Ovary (tissue), 9 donors: ENCODE data around the gene CNGA3. TPM values are rescaled to one million over a fixed set of nuclear protein-coding genes. Genes with fewer than 3 reads are reported as not detected.

Experiments used
- DNase-seq, 5 donors: peaks; one replicate each; pipeline ENCODE4 v3.0.0-alpha.2; 2019 to 2020
- H3K27ac ChIP-seq, 2 donors: fragments of 200-600 bp; one replicate each; pipeline versions ENCODE4 v1.5.1 to v1.8.0; 2019 to 2022
- H3K27me3 ChIP-seq: fragments of 200-600 bp; one replicate; pipeline ENCODE4 v1.8.0; 2022
- H3K36me3 ChIP-seq: fragments of 200-600 bp; sonication (generic); one replicate; pipeline ENCODE4 v1.5.1; 2019
- H3K4me1 ChIP-seq: one replicate; pipeline ENCODE4 v1.8.1; 2013; ENCODE audit warnings: mild to moderate bottlenecking, moderate library complexity; ENCODE audit not compliant: insufficient read depth
- H3K4me3 ChIP-seq: fragments of 200-600 bp; sonication (generic); one replicate; pipeline ENCODE4 v1.5.1; 2017
- H3K9me3 ChIP-seq, 2 donors: fragments of 200-600 bp in 1 of 2; sonication (generic) in 1 of 2; one replicate each; pipeline versions ENCODE4 v1.5.1 to v1.8.1; 2013 to 2019; ENCODE audit warnings: mild to moderate bottlenecking in 1 of 2, moderate library complexity in 1 of 2
- EP300 ChIP-seq: sonication (generic); formaldehyde crosslinking; IDR thresholded peaks from one replicate; pipeline ENCODE4 v1.6.1; 2017; ENCODE audit warnings: antibody characterized with exemption
- POLR2A ChIP-seq: fragments of 450-650 bp; IDR thresholded peaks from one replicate; pipeline ENCODE4 v1.6.1; 2017; ENCODE audit warnings: antibody characterized with exemption, mild to moderate bottlenecking, moderate library complexity
- WGBS, 3 donors: extraction: QIAGEN DNeasy Blood & Tissue Kit in 1 of 3; methylation state at CpG; one replicate each; pipeline versions ENCODE4 v1.1.5 to v1.1.7; 2013 to 2017; 5-methylcytosine and 5-hydroxymethylcytosine counted together
- intact Hi-C, 4 donors: fragments of 100-400 bp; cut with DNase I; formaldehyde crosslinking; loops; one replicate each; pipeline versions ENCODE4 v1.11.0 to v1.15.1; 2022 to 2023
- polyA plus RNA-seq, 2 donors: library from polyadenylated mRNA; stranded (reverse); fragments of 200-250 nt in 1 of 2; fragments of 350-450 nt in 1 of 2; fragmentation: Illumina TruSeq in 1 of 2; extraction: RNeasy Lipid Tissue Mini Kit (QIAGEN cat#74804) in 1 of 2; gene quantifications; one replicate each; pipeline ENCODE4 v1.2.3, GENCODE V29; 2013 to 2014
- total RNA-seq, 7 donors: library from RNA; depleted of rRNA in 2 of 7; stranded (reverse); fragments of >200 nt in 2 of 7; fragmentation: NEBNext Ultra II Directional in 3 of 7; extraction: Animal tissue kit (Norgen Biotek cat#: 25700) in 3 of 7; gene quantifications; one replicate each; pipeline versions ENCODE4 v1.1.0 to v1.2.4, GENCODE V29; 2016 to 2023
- TF ChIP-seq, protein P1 (sequence below), 3 donors: fragments of 450-650 bp in 2 of 3; fragments of 200-600 bp in 1 of 3; IDR thresholded peaks; one replicate each; pipeline versions ENCODE4 v1.5.1 to v1.8.0; 2016 to 2022; ENCODE audit warnings: antibody characterized with exemption in 3 of 3, mild to moderate bottlenecking in 1 of 3
- donor health status: DM: no; HTN: no; CAD: no; lungs with moderate emphysema.
- donor health status: DM: no; HTN: no; CAD: no.
- donor health status: Bipolar disorder and iron deficiency.
- donor health status: DM: yes; HTN: yes; CAD: no.
- donor health status: DM: no; HTN: no; CAD: no.
- donor health status: DM: yes; HTN: yes; CAD: no.

CNGA3 gene
- total and polyA plus RNA-seq, 9 donors: 0.05 to 0.34 (median 0.10) TPM; not detected in 6

DNA sequence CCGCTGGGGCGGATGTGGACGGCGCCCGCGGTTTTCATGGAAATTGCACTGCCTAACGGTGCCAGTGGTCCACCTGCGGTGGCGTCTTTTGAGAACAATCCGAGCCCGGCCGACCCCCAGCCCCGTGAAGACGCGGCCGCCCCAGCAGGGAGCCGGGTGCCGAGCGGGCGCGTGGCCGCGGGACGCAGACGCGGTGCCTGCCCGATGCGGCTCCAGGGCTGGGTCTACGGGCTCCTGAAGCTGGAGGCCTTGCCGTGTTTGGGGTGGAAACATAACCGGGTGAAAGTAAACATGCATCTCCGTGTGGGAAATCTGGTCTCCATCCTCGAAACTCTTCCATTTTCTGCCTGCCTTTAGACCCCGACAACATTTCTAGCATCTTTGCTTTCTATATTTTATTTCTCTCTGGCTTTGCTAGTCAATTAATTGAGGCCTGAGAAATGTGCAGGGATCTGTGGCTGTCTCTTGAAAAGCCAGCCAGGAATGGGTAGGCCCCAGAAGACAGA lies 99.0 kb downstream of the CNGA3 start:
- no peak for TF ChIP-seq EP300
- TF ChIP-seq, protein P1, sequence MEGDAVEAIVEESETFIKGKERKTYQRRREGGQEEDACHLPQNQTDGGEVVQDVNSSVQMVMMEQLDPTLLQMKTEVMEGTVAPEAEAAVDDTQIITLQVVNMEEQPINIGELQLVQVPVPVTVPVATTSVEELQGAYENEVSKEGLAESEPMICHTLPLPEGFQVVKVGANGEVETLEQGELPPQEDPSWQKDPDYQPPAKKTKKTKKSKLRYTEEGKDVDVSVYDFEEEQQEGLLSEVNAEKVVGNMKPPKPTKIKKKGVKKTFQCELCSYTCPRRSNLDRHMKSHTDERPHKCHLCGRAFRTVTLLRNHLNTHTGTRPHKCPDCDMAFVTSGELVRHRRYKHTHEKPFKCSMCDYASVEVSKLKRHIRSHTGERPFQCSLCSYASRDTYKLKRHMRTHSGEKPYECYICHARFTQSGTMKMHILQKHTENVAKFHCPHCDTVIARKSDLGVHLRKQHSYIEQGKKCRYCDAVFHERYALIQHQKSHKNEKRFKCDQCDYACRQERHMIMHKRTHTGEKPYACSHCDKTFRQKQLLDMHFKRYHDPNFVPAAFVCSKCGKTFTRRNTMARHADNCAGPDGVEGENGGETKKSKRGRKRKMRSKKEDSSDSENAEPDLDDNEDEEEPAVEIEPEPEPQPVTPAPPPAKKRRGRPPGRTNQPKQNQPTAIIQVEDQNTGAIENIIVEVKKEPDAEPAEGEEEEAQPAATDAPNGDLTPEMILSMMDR (IDR thresholded peaks at IDR 0.05): no peak
- TF ChIP-seq POLR2A: no peak
- H3K4me1 ChIP-seq: peaks cover 10% of the 10 kb centered on the region
- H3K27ac ChIP-seq: peak overlapping the region; percentile 16 to 28
- H3K9me3 ChIP-seq: no peaks in the 10 kb centered on the region
- no peaks in the 10 kb centered on the region for H3K36me3 ChIP-seq
- no peak for DNase-seq
- no peaks in the 10 kb centered on the region for H3K27me3 ChIP-seq
- WGBS, 3 donors: 0 to 1% (median 0%) methylated on average over 25 to 34 of the region's 34 CpGs
- intact Hi-C loops: no loop called here
- H3K4me3 ChIP-seq: peak overlapping the region; percentile 62

DNA sequence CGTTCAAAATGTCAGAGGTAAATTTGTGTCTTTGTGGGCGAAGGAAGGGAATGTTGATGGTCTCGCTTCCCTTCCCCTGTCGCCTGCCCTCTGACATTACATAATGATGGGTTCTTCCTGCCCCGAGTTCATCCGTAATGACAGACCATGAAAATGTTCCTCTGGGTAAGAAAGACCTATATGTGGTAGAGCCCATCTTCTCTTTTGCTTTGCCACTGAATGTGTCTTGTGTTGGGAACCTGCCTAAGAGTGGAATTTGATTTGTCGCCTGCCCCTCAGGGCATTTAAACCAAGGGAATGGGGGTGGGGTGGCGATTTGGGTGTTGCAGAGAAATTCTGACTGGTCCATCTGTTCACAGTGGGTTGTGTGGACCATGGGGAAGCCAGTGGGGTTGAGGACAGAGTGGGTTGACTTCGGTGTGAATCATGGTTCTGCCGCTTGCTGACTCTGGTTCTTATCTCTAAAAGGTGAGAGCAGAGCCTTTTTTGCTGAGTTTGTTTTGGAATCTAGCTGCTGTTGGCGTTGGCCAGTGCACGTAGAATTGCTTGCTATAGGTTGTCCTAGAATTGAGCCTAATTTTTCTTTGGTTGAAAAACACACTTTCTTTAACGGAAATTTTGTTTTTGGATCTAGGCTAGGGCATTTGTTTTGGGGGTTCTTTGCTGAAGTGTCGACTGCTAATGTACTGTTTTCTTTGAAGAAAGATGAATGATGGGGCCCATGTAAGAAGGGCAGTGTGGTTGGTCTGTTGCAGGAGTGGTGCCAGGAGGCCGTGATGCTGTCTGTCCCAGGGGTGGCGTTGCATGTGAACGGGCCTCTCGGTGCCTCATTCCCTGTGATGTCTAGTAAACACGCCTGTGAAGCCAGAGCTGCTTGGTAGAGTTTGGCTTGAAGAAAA lies 99.7 kb downstream of the CNGA3 start:
- TF ChIP-seq EP300: no peak
- TF ChIP-seq, protein P1 (IDR thresholded peaks at IDR 0.05): no peak
- TF ChIP-seq POLR2A: no peak
- 61 to 63% (median 62%) methylated on average over 19 of the region's 19 CpGs for WGBS, 3 donors
- peak overlapping the region; percentile 62 for H3K4me3 ChIP-seq

DNA sequence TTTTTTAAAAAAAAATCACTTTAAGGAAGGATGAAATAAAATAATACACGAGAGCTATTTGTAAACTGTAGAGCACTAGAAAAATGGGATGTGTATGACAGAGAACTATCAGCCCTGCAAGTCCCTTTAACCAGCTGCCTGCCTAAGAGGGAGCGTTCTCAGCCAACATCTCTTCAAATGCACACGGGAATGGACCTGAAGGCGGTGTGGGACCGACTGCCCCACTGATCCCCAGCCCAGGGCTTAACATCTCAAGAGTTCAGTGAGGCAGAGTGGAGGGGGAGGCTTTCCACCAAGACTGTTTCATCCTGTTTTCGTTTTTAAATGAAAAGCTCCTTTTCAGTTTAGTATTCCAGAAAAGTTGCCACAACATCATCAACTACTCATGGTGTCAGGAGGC lies 100.6 kb downstream of the CNGA3 start:
- no peak overlapping the region for H3K27ac ChIP-seq
- H3K4me3 ChIP-seq: no peak overlapping the region

More for the DNA sequence above, 99.7 kb downstream of the CNGA3 start:
- Histone ChIP-seq H3K27me3 (no peaks in the 10 kb centered on the region), H3K36me3 (no peaks in the 10 kb centered on the region), H3K4me1 (peaks cover 10% of the 10 kb centered on the region), H3K9me3 (no peaks in the 10 kb centered on the region), H3K27ac (no peak overlapping the region)
- intact Hi-C loops: no loop called here
- DNase-seq: no peak

More for the DNA sequence above, 100.6 kb downstream of the CNGA3 start:
- H3K9me3 ChIP-seq: no peaks in the 10 kb centered on the region
- TF ChIP-seq EP300 (no peak), POLR2A (no peak)
- TF ChIP-seq, protein P1 (IDR thresholded peaks at IDR 0.05): no peak
- no peaks in the 10 kb centered on the region for H3K27me3 ChIP-seq
- no peaks in the 10 kb centered on the region for H3K36me3 ChIP-seq
- DNase-seq: no peak
- intact Hi-C loops: no loop called here
- 79 to 84% (median 83%) methylated on average over 6 of the region's 6 CpGs for WGBS, 3 donors
- H3K4me1 ChIP-seq: peaks cover 10% of the 10 kb centered on the region

Other genes with a start within 250 kb of the CNGA3 start
- 10 to 100 TPM; 13.1 to 25.8 (median 18.6) TPM for gene INPP4A, start 98.4 kb downstream of the CNGA3 start, total RNA-seq
- gene INPP4A, start 98.4 kb downstream of the CNGA3 start, polyA plus RNA-seq: 10 to 100 TPM in 1 of 2 donors, 1 to 10 TPM in 1; 7.5 to 12.8 TPM